B cell (primary cell): Measurements from ENCODE around the gene OR2AK2. TPM values are rescaled to one million over a fixed set of nuclear protein-coding genes. Genes with fewer than 3 reads are reported as not detected.
"Not testable (repeated sequence)": the region's sequence is repeated elsewhere in the genome, so short reads cannot be mapped to it uniquely, and the experiment has no call there.

ENCODE experiments used
- ATAC-seq: fragments of 200-7000 bp; cut with Tn5 transposase; one replicate; pipeline ENCODE4 v1.10.0; 2021; ENCODE audit warnings: low read depth, mild to moderate bottlenecking, moderate number of reproducible peaks, moderate library complexity
- CTCF ChIA-PET: fragments of 350-600 bp; sonication (Branson Sonifier 250); formaldehyde crosslinking; loops from one replicate; lab custom pipeline; 2021; ENCODE audit warnings: antibody characterized with exemption, inconsistent platforms; lab: Charles Lee
- POLR2A ChIA-PET: fragments of 350-600 bp; sonication (Branson Sonifier 250); formaldehyde crosslinking; loops from one replicate; lab custom pipeline; 2021; ENCODE audit warnings: antibody characterized with exemption; lab: Charles Lee
- DNase-seq: peaks from one replicate; pipeline ENCODE4 v3.0.0; 2013
- H2AFZ ChIP-seq: 2 replicates; pipeline ENCODE4 v1.6.1; 2012; ENCODE audit warnings: mild to moderate bottlenecking, low read depth, low read length; ENCODE audit not compliant: insufficient read depth, poor library complexity, severe bottlenecking
- H3K27ac ChIP-seq, 2 donors: 1 replicate in 1 of 2; 2 replicates in 1 of 2; pipeline ENCODE4 v1.5.1; 2012 to 2013; ENCODE audit warnings: low read length in 2 of 2, mild to moderate bottlenecking in 2 of 2, moderate library complexity in 1 of 2
- H3K27me3 ChIP-seq, 4 experiments: fragments of 200-600 bp in 1 of 4; sonication (generic) in 1 of 4; replicated peaks in 1 of 4; 1 replicate in 2 of 4; 2 replicates in 2 of 4; pipeline versions ENCODE4 v1.6.1 to v1.7.0; 2013 to 2016; ENCODE audit warnings: low read length in 3 of 4, mild to moderate bottlenecking in 2 of 4, mixed read lengths in 1 of 4, moderate library complexity in 1 of 4; ENCODE audit not compliant: insufficient read depth in 4 of 4, control insufficient read depth in 3 of 4; ENCODE audit errors: control extremely low read depth in 1 of 4
- H3K36me3 ChIP-seq, 2 experiments: replicated peaks in 1 of 2; 1 replicate in 1 of 2; 2 replicates in 1 of 2; pipeline versions ENCODE4 v1.6.1 to v1.7.1; 2013; ENCODE audit warnings: low read length in 1 of 2; ENCODE audit not compliant: insufficient read depth in 2 of 2, control insufficient read depth in 1 of 2; ENCODE audit errors: control extremely low read depth in 1 of 2, extremely low read depth in 1 of 2
- H3K4me1 ChIP-seq, 2 donors: fragments of 200-600 bp in 1 of 2; sonication (generic) in 1 of 2; 1 replicate in 1 of 2; 2 replicates in 1 of 2; pipeline versions ENCODE4 v1.5.1 to v1.6.1; 2013 to 2017; ENCODE audit warnings: low read length in 2 of 2; ENCODE audit not compliant: control insufficient read depth in 2 of 2, insufficient read depth in 2 of 2
- H3K4me2 ChIP-seq: replicated peaks from 2 replicates; pipeline ENCODE3; 2012; ENCODE audit warnings: mild to moderate bottlenecking, low read depth, low read length; ENCODE audit not compliant: poor library complexity, severe bottlenecking
- H3K4me3 ChIP-seq, 5 experiments: fragments of 200-600 bp in 1 of 5; sonication (generic) in 1 of 5; 1 replicate in 3 of 5; 2 replicates in 2 of 5; pipeline versions ENCODE4 v1.5.1 to v1.7.0; 2011 to 2016; ENCODE audit warnings: low read length in 4 of 5, mild to moderate bottlenecking in 4 of 5, low read depth in 2 of 5, control low read depth in 1 of 5, moderate library complexity in 1 of 5; ENCODE audit not compliant: insufficient read depth in 1 of 5; ENCODE audit errors: control extremely low read depth in 1 of 5, extremely low read depth in 1 of 5
- H3K79me2 ChIP-seq: fragments of 200-600 bp; sonication (generic); one replicate; pipeline ENCODE4 v1.6.0; 2016; ENCODE audit warnings: low read length; ENCODE audit not compliant: control insufficient read depth, insufficient read depth
- H3K9ac ChIP-seq: fragments of 200-600 bp; sonication (generic); 2 replicates; pipeline ENCODE4 v1.6.1; 2017; ENCODE audit warnings: mild to moderate bottlenecking, low read length, moderate library complexity
- H3K9me3 ChIP-seq, 3 donors: one replicate each; pipeline versions ENCODE4 v1.6.1 to v1.7.1; 2013; ENCODE audit warnings: low read length in 2 of 3; ENCODE audit not compliant: control insufficient read depth in 2 of 3, insufficient read depth in 1 of 3; ENCODE audit errors: control extremely low read depth in 1 of 3
- H4K20me1 ChIP-seq: 2 replicates; pipeline ENCODE4 v1.6.0; 2012; ENCODE audit warnings: mild to moderate bottlenecking, low read length; ENCODE audit not compliant: insufficient read depth, control insufficient read depth, poor library complexity, severe bottlenecking
- H3K27ac Mint-ChIP-seq: one replicate; pipeline ENCODE4 v1.8.0; 2021; ENCODE audit warnings: mixed read lengths
- H3K27me3 Mint-ChIP-seq: one replicate; pipeline ENCODE4 v1.8.0; 2021; ENCODE audit warnings: mixed read lengths
- H3K4me1 Mint-ChIP-seq: one replicate; pipeline ENCODE4 v1.8.0; 2021; ENCODE audit warnings: mixed read lengths
- H3K4me3 Mint-ChIP-seq: one replicate; pipeline ENCODE4 v1.8.0; 2021; ENCODE audit warnings: mixed read lengths
- H3K9me3 Mint-ChIP-seq: one replicate; pipeline ENCODE4 v1.8.0; 2022; ENCODE audit warnings: mixed read lengths; ENCODE audit not compliant: insufficient read depth
- EZH2 ChIP-seq: IDR thresholded peaks from 2 replicates; pipeline ENCODE4 v1.6.1; 2012; ENCODE audit warnings: borderline replicate concordance, low read depth, mild to moderate bottlenecking, moderate library complexity, low read length; ENCODE audit not compliant: insufficient read depth, poor library complexity, severe bottlenecking
- WGBS: methylation state at CpG from one replicate; pipeline ENCODE4 v1.1.5; 2013; ENCODE audit warnings: missing lambda C conversion rate; ENCODE audit not compliant: insufficient coverage; 5-methylcytosine and 5-hydroxymethylcytosine counted together
- intact Hi-C: fragments of 100-400 bp; cut with micrococcal nuclease; formaldehyde crosslinking; loops from one replicate; pipeline ENCODE4 v1.10.0; 2022
- polyA plus RNA-seq: library from polyadenylated mRNA; depleted of rRNA; stranded (reverse); fragments of >200 nt; gene quantifications from 2 replicates; pipeline ENCODE4 v1.2.3, GENCODE V29; 2012
- total RNA-seq, 2 donors: library from RNA; stranded (reverse); fragments of 120-200 nt in 1 of 2; gene quantifications; 1 replicate in 1 of 2; 2 replicates in 1 of 2; pipeline versions ENCODE4 v1.2.3 to v1.2.4, GENCODE V29; 2013 to 2022
- TF ChIP-seq, protein P1 (sequence below): fragments of 200-600 bp; IDR thresholded peaks from one replicate; pipeline ENCODE4 v1.8.0; 2022; ENCODE audit warnings: antibody characterized with exemption, mild to moderate bottlenecking

Gene OR2AK2
- total and polyA plus RNA-seq, 2 donors (not counting 1 experiment from before 2014, with no cell fraction given): 0.39 to 0.60 TPM

DNA sequence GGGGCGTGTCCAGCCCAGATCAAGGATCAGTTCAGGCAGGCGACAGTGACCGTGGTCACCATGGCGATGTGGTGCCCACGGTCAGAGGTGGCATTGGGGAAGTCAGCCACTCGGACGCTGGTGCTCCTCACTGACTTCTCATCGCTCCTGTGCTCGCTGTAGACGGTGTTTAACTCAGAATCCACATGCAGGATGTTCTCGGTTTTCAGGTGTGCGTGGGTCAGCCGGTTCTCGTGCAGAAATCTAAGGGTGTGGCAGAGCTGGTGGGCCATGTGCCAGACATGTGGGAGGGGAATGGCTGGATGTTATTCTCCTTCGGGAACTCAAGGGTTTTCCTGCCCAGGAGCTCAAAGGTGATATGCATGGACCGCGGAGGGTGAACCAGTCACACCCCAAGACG, 28.6 kb upstream of the OR2AK2 start:
- no peaks in the 10 kb centered on the region for H3K79me2 ChIP-seq
- no peaks in the 10 kb centered on the region for H4K20me1 ChIP-seq
- Mint-ChIP-seq H3K4me3 (no peak overlapping the region), H3K4me1 (no peaks in the 10 kb centered on the region), H3K27me3 (peaks cover 6% of the 10 kb centered on the region), H3K9me3 (peaks cover 6% of the 10 kb centered on the region), H3K27ac (no peak overlapping the region)
- intact Hi-C loops: no loop called here
- no peak overlapping the region for H3K9ac ChIP-seq
- ChIA-PET POLR2A (no interaction called here), CTCF (no interaction called here)
- H2AFZ ChIP-seq: no peak overlapping the region
- no peak overlapping the region for H3K4me3 ChIP-seq
- TF ChIP-seq EZH2: no peak
- TF ChIP-seq, protein P1, sequence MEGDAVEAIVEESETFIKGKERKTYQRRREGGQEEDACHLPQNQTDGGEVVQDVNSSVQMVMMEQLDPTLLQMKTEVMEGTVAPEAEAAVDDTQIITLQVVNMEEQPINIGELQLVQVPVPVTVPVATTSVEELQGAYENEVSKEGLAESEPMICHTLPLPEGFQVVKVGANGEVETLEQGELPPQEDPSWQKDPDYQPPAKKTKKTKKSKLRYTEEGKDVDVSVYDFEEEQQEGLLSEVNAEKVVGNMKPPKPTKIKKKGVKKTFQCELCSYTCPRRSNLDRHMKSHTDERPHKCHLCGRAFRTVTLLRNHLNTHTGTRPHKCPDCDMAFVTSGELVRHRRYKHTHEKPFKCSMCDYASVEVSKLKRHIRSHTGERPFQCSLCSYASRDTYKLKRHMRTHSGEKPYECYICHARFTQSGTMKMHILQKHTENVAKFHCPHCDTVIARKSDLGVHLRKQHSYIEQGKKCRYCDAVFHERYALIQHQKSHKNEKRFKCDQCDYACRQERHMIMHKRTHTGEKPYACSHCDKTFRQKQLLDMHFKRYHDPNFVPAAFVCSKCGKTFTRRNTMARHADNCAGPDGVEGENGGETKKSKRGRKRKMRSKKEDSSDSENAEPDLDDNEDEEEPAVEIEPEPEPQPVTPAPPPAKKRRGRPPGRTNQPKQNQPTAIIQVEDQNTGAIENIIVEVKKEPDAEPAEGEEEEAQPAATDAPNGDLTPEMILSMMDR: no peak
- H3K27ac ChIP-seq: no peak overlapping the region
- ATAC-seq: no peak
- H3K4me1 ChIP-seq: no peaks in the 10 kb centered on the region
- over 99% methylated on average over 18 of the region's 18 CpGs for WGBS
- peaks cover 0 to 16% (median 3%) of the 10 kb centered on the region in 3 donors for H3K9me3 ChIP-seq
- no peak for DNase-seq
- H3K36me3 ChIP-seq: no peaks in the 10 kb centered on the region
- H3K27me3 ChIP-seq: no peaks in the 10 kb centered on the region
- H3K4me2 ChIP-seq: no peak overlapping the region

DNA sequence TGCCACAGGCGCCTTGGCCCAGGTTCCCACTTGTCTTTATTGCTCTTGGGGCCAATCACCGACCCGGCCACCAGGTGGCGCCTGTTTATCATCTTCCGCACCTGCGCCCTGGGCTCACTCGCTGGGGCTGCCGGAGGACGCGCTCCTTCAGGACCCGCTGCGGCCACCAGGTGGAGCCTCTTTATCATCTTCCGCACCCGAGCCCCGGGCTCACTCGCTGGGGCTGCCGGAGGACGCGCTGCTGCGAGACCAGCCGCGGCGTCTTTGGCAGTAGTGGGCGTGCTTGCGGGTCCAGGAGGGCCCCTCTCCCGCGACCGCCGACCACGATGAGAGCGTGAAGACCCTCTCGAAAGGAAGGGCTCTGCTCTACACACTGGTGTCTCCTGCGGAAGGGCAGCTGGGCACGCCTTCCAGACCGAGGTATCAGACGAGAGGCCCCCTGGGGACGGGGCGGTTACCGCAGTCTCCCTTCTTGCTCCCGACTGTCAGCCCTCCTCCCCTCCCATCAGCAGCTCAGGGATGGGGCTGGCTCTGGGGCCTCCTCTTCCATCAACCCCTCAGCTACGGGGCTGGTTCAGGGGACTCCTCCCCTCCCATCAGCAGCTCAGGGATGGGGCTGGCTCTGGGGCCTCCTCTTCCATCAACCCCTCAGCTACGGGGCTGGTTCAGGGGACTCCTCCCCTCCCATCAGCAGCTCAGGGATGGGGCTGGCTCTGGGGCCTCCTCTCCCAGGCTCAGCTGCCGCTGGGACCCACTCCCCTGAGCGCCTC, 27.9 kb upstream of the OR2AK2 start:
- Histone ChIP-seq H3K9ac (peak overlapping the region; percentile 71), H3K4me3 (peak overlapping the region in 4 of 5 experiments; percentile 64 to 81 (median 70)), H2AFZ (peak overlapping the region; percentile 88), H3K4me2 (peak overlapping the region; percentile 76), H3K27ac (peak overlapping the region in 1 of 2 donors; percentile 69), H3K9me3 (peaks cover 0 to 16% (median 3%) of the 10 kb centered on the region in 3 donors)
- H3K4me1 Mint-ChIP-seq, H3K36me3 ChIP-seq, H3K27me3 Mint-ChIP-seq, H3K79me2 ChIP-seq, intact Hi-C loops, POLR2A ChIA-PET, H3K27me3 ChIP-seq, H3K9me3 Mint-ChIP-seq, H4K20me1 ChIP-seq, H3K4me1 ChIP-seq, CTCF ChIA-PET: not testable (repeated sequence)
- WGBS: 11% methylated on average over 41 of the region's 44 CpGs
- TF ChIP-seq, protein P1: peak; percentile 88
- ATAC-seq (peak; percentile 99), DNase-seq (peak; percentile 94)
- H3K27ac Mint-ChIP-seq: peak overlapping the region; percentile 18
- H3K4me3 Mint-ChIP-seq: peak overlapping the region; percentile 79
